HepG2 (cell line): ENCODE results near the gene UQCR10. TPM values are rescaled to one million over a fixed set of nuclear protein-coding genes. Genes with fewer than 3 reads are reported as not detected.

Experiments used
- ATF6 ChIP-seq: sonication (generic); formaldehyde crosslinking; conservative IDR thresholded peaks from 2 replicates; pipeline ENCODE4 v1.4.0; 2020; ENCODE audit warnings: missing genetic modification reagents
- CREM ChIP-seq, 2 experiments: sonication (generic) in 1 of 2; formaldehyde crosslinking in 1 of 2; IDR thresholded peaks; 2 replicates each; pipeline versions ENCODE4 v1.4.0 to v1.6.1; 2016 to 2020; ENCODE audit warnings: antibody characterized with exemption in 1 of 2, mild to moderate bottlenecking in 1 of 2, missing genetic modification reagents in 1 of 2
- ELF1 ChIP-seq: sonication (generic); formaldehyde crosslinking; IDR thresholded peaks from 2 replicates; pipeline ENCODE4 v1.4.0; 2020; ENCODE audit warnings: missing genetic modification reagents
- GABPB1 ChIP-seq: IDR thresholded peaks from 2 replicates; pipeline ENCODE4 v1.6.1; 2016; ENCODE audit warnings: mild to moderate bottlenecking, missing genetic modification reagents, moderate library complexity, missing compliant biosample characterization
- HBP1 ChIP-seq: IDR thresholded peaks from 2 replicates; pipeline ENCODE4 v1.6.1; 2016; ENCODE audit warnings: low read depth, control low read depth
- HOMEZ ChIP-seq: IDR thresholded peaks from 2 replicates; pipeline ENCODE4 v1.6.1; 2016; ENCODE audit warnings: low read depth
- IRF9 ChIP-seq: sonication (generic); formaldehyde crosslinking; IDR thresholded peaks from 2 replicates; pipeline ENCODE4 v1.8.0; 2022; ENCODE audit warnings: missing genetic modification reagents, mild to moderate bottlenecking, borderline replicate concordance
- JUND ChIP-seq: sonication (generic); formaldehyde crosslinking; IDR thresholded peaks from 2 replicates; pipeline ENCODE4 v1.8.0; 2022; ENCODE audit warnings: mild to moderate bottlenecking, missing genetic modification reagents
- PREB ChIP-seq: sonication (generic); formaldehyde crosslinking; IDR thresholded peaks from 2 replicates; pipeline ENCODE4 v1.4.0; 2020; ENCODE audit warnings: missing genetic modification reagents
- SMAD1 ChIP-seq: sonication (generic); formaldehyde crosslinking; IDR thresholded peaks from 2 replicates; pipeline ENCODE4 v1.4.0; 2020; ENCODE audit warnings: missing genetic modification reagents, low read depth, mild to moderate bottlenecking, borderline replicate concordance
- TFDP2 ChIP-seq: sonication (generic); formaldehyde crosslinking; IDR thresholded peaks from 2 replicates; pipeline ENCODE4 v1.4.0; 2020; ENCODE audit warnings: missing genetic modification reagents
- U2AF2 ChIP-seq: fragments of 200-400 bp; formaldehyde crosslinking; IDR thresholded peaks from 2 replicates; pipeline ENCODE4 v1.6.1; 2017; ENCODE audit warnings: low read depth, mild to moderate bottlenecking, low read length
- YEATS4 ChIP-seq: sonication (generic); formaldehyde crosslinking; IDR thresholded peaks from 2 replicates; pipeline ENCODE4 v1.4.0; 2020; ENCODE audit warnings: missing genetic modification reagents, borderline replicate concordance
- ZNF549 ChIP-seq: sonication (generic); formaldehyde crosslinking; IDR thresholded peaks from 2 replicates; pipeline ENCODE4 v1.5.0; 2020; ENCODE audit warnings: missing genetic modification reagents
- ZNF713 ChIP-seq: sonication (generic); formaldehyde crosslinking; IDR thresholded peaks from 2 replicates; pipeline ENCODE4 v1.4.0; 2020; ENCODE audit warnings: mild to moderate bottlenecking, missing genetic modification reagents
- ZNF879 ChIP-seq: sonication (generic); formaldehyde crosslinking; IDR thresholded peaks from 2 replicates; pipeline ENCODE4 v1.8.1; 2023; ENCODE audit warnings: missing genetic modification reagents
- polyA plus RNA-seq, 8 experiments: library from polyadenylated mRNA; depleted of rRNA in 3 of 8; stranded (reverse) in 7 of 8; unstranded in 1 of 8; fragments of >200 nt; fragmentation: Illumina TruSeq in 4 of 8; extraction: Trizol in 4 of 8; gene quantifications; 2 replicates each; pipeline versions ENCODE4 v1.2.1 to v1.2.3, GENCODE V29; 2011 to 2016; ENCODE audit warnings: low read depth in 4 of 8, missing spikeins in 1 of 8, mixed read lengths in 1 of 8; ENCODE audit not compliant: insufficient read depth in 1 of 8
- total RNA-seq, 5 experiments: library from RNA; depleted of rRNA; stranded (reverse); fragments of >200 nt; fragmentation: Illumina TruSeq; extraction: Trizol; gene quantifications; 2 replicates each; pipeline ENCODE4 v1.2.3, GENCODE V29; 2016; ENCODE audit warnings: low read depth in 1 of 5

Gene UQCR10
- total and polyA plus RNA-seq, 2 of the 13 experiments (the other 11 are each of a cell fraction or from before 2014, with no cell fraction given): 225 to 232 TPM

- TF ChIP-seq IRF9 (CRISPR knock-in tag): no peak
- TF ChIP-seq ATF6 (CRISPR knock-in tag): 0 out of 2 replicates have a peak, but pooled peaks have one; percentile 70
- TF ChIP-seq ELF1 (CRISPR knock-in tag): peak; percentile 69
- TF ChIP-seq ZNF713 (CRISPR knock-in tag): no peak
- TF ChIP-seq ZNF879: no peak
- TF ChIP-seq ZNF549 (CRISPR knock-in tag): no peak
- TF ChIP-seq CREM (IDR thresholded peaks at IDR 0.05): peak; percentile 97
- no peak for TF ChIP-seq CREM (CRISPR knock-in tag; IDR thresholded peaks at IDR 0.05)
- TF ChIP-seq YEATS4 (CRISPR knock-in tag): peak; percentile 41; the same call in 1 of the 2 replicates
- peak; percentile 82 for TF ChIP-seq GABPB1 (CRISPR knock-in tag)
- 0 out of 2 replicates have a peak, but pooled peaks have one; percentile 29 for TF ChIP-seq TFDP2 (CRISPR knock-in tag)
- TF ChIP-seq HOMEZ (CRISPR knock-in tag): 0 out of 2 replicates have a peak, but pooled peaks have one; percentile 48
- no peak for TF ChIP-seq HBP1
- no peak for TF ChIP-seq U2AF2
- no peak for TF ChIP-seq JUND (CRISPR knock-in tag)
- no peak for TF ChIP-seq PREB (CRISPR knock-in tag)
- TF ChIP-seq SMAD1: no peak; the same call in 1 of the 2 replicates
Observed at GRCh38 chr22:29766632-29767170, 468 bp upstream of the UQCR10 start, which contains the start of gene ZMAT5 (continued).
